Breast epithelium (tissue), 4 donors: ENCODE results near the gene ADAT3. TPM values are rescaled to one million over a fixed set of nuclear protein-coding genes. Genes with fewer than 3 reads are reported as not detected.

Experiments
- DNase-seq, 2 donors: peaks; one replicate each; pipeline ENCODE4 v3.0.0-alpha.2; 2019; ENCODE audit warnings: low spot score in 2 of 2
- H3K27ac ChIP-seq, 2 donors: fragments of 200-600 bp; sonication (generic) in 1 of 2; one replicate each; pipeline ENCODE4 v1.5.1; 2016 to 2019; ENCODE audit warnings: mild to moderate bottlenecking in 1 of 2
- H3K27me3 ChIP-seq, 2 donors: fragments of 200-600 bp; sonication (generic) in 1 of 2; one replicate each; pipeline versions ENCODE4 v1.5.1 to v1.6.0; 2017 to 2019; ENCODE audit warnings: control low read depth in 1 of 2, mild to moderate bottlenecking in 1 of 2
- H3K36me3 ChIP-seq: fragments of 200-600 bp; one replicate; pipeline ENCODE4 v1.5.1; 2019
- H3K4me1 ChIP-seq, 2 donors: fragments of 200-600 bp; sonication (generic); one replicate each; pipeline ENCODE4 v1.5.1; 2016 to 2019; ENCODE audit warnings: control low read depth in 1 of 2
- H3K4me3 ChIP-seq, 3 donors: fragments of 200-600 bp; sonication (generic); 1 replicate in 2 of 3; 2 replicates in 1 of 3; pipeline ENCODE4 v1.5.1; 2016 to 2019; ENCODE audit warnings: mild to moderate bottlenecking in 3 of 3, moderate library complexity in 2 of 3
- H3K9me3 ChIP-seq, 2 donors: fragments of 200-600 bp; sonication (generic) in 1 of 2; one replicate each; pipeline ENCODE4 v1.5.1; 2016 to 2019; ENCODE audit warnings: control low read depth in 1 of 2
- POLR2A ChIP-seq: fragments of 450-650 bp; IDR thresholded peaks from one replicate; pipeline ENCODE4 v1.6.1; 2016; ENCODE audit warnings: antibody characterized with exemption, mild to moderate bottlenecking, moderate library complexity
- POLR2AphosphoS5 ChIP-seq, 3 donors: sonication (generic); formaldehyde crosslinking; IDR thresholded peaks; one replicate each; pipeline ENCODE4 v1.6.1; 2017; ENCODE audit warnings: antibody characterized with exemption in 3 of 3
- intact Hi-C: fragments of 100-400 bp; cut with DNase I; formaldehyde crosslinking; loops from one replicate; pipeline ENCODE4 v1.15.1; 2023; ENCODE audit warnings: low total_unique reads
- total RNA-seq, 3 donors: library from RNA; depleted of rRNA; stranded (reverse); fragments of >200 nt; gene quantifications; one replicate each; pipeline ENCODE4 v1.1.0, GENCODE V29; 2016
- TF ChIP-seq, protein P1 (sequence below), 3 donors: fragments of 450-650 bp; IDR thresholded peaks; one replicate each; pipeline ENCODE4 v1.5.1; 2016 to 2017; ENCODE audit warnings: antibody characterized with exemption in 3 of 3, mild to moderate bottlenecking in 3 of 3, moderate library complexity in 3 of 3

The ADAT3 gene
- total RNA-seq, 3 donors from 2014 or later = 1.1 to 5.4 (median 4.9) TPM

DNA sequence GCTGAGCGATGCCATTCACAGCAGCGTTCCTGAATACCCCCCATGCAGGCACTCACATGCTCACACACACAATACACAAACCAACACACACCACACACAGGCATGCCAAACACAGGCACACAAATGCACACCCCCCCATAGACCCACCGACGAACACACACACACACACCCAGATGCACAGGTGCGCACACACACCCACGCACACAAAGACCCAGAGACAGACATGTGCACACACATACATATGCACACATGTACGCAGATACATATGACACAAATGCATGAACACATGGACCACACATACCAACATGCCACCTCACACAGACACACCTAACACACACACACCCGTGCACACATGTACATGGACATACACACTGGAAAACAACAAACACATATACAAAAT is 28.7 kb downstream of the ADAT3 start:
- DNase-seq = no peak
- no peak overlapping the region for H3K27ac ChIP-seq
- no peak overlapping the region for H3K4me3 ChIP-seq
- no peaks in the 10 kb centered on the region for H3K27me3 ChIP-seq
- TF ChIP-seq, protein P1, sequence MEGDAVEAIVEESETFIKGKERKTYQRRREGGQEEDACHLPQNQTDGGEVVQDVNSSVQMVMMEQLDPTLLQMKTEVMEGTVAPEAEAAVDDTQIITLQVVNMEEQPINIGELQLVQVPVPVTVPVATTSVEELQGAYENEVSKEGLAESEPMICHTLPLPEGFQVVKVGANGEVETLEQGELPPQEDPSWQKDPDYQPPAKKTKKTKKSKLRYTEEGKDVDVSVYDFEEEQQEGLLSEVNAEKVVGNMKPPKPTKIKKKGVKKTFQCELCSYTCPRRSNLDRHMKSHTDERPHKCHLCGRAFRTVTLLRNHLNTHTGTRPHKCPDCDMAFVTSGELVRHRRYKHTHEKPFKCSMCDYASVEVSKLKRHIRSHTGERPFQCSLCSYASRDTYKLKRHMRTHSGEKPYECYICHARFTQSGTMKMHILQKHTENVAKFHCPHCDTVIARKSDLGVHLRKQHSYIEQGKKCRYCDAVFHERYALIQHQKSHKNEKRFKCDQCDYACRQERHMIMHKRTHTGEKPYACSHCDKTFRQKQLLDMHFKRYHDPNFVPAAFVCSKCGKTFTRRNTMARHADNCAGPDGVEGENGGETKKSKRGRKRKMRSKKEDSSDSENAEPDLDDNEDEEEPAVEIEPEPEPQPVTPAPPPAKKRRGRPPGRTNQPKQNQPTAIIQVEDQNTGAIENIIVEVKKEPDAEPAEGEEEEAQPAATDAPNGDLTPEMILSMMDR (IDR thresholded peaks at IDR 0.05) = no peak
- no peak for TF ChIP-seq POLR2A
- H3K9me3 ChIP-seq = peaks cover 0 to 7% of the 10 kb centered on the region in 2 donors
- H3K4me1 ChIP-seq = peaks cover 0 to 4% of the 10 kb centered on the region in 2 donors
- intact Hi-C loops = loop anchor here (10.0 kb wide), 1 partner anchor 131 kb away; no protein-coding TSS in a partner anchor
- H3K36me3 ChIP-seq = no peaks in the 10 kb centered on the region

DNA sequence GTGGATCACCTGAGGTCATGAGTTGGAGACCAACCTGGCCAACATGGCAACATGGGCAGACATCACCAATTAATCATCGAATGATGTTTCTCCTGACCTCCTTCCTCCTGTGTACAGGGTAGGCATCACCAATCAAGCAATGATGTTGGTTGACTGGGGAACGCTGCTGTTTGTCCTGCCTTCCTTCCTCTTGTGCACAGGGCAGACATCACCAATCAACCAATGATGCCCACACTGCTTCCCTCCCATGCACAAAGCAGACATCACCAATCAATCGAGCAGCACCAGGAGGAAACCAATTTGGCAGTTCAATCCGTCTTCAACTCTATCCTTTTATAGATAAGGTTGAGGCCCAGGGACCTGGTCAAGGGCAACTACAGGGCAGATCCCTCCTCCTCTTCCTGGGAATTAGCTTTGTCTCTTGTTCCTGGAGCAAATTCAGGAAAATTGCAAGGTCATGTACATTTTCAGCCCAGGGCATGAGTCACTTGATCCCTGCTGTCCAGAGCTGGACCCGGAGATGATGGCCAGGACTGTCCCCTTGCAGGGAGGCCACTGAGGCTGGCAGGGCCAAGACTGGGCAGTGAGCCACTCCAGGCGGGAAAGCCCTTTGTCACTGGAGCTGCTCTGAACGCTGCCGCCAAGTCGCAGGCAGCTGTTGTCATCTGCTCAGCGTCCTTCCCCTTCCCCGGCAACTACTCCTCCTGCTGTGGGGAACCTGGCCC is 30.4 kb downstream of the ADAT3 start:
- H3K4me1 ChIP-seq = no peaks in the 10 kb centered on the region
- H3K4me3 ChIP-seq = no peak overlapping the region
- intact Hi-C loops = loop anchor here (10.0 kb wide), 1 partner anchor 129 kb away; no protein-coding TSS in a partner anchor
- no peaks in the 10 kb centered on the region for H3K36me3 ChIP-seq
- TF ChIP-seq POLR2A (no peak), POLR2AphosphoS5 (IDR thresholded peaks at IDR 0.05) (no peak)
- TF ChIP-seq, protein P1 (IDR thresholded peaks at IDR 0.05) = no peak
- H3K9me3 ChIP-seq = peaks cover 0 to 7% of the 10 kb centered on the region in 2 donors
- no peak overlapping the region for H3K27ac ChIP-seq
- DNase-seq = no peak
- no peaks in the 10 kb centered on the region for H3K27me3 ChIP-seq

DNA sequence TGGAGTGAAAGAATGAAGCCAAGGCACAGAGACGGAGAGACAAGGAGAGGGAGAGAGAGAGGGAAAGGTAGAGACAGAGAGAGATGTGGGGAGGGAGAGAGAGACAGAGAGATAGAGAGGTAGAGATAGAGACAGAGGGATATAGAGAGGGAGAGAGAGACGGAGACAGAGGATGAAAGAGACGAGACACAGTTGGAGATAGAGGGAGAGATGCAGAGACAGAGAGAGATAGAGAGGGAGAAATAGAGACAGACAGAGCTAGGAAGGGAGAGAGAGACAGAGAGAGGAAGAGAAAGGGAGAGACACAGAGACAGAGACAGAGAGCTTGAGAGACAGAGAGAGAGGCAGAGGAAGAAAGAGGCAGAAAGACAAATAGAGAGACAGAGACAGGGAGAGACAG is 31.2 kb downstream of the ADAT3 start:
- Histone ChIP-seq H3K27ac (no peak overlapping the region), H3K4me1 (no peaks in the 10 kb centered on the region), H3K36me3 (no peaks in the 10 kb centered on the region), H3K9me3 (peaks cover 0 to 7% of the 10 kb centered on the region in 2 donors), H3K4me3 (no peak overlapping the region), H3K27me3 (no peaks in the 10 kb centered on the region)
- TF ChIP-seq POLR2AphosphoS5 (IDR thresholded peaks at IDR 0.05) (no peak), POLR2A (no peak)
- TF ChIP-seq, protein P1 (IDR thresholded peaks at IDR 0.05) = no peak
- no peak for DNase-seq
- intact Hi-C loops = loop anchor here (10.0 kb wide), 1 partner anchor 128 kb away; no protein-coding TSS in a partner anchor

DNA sequence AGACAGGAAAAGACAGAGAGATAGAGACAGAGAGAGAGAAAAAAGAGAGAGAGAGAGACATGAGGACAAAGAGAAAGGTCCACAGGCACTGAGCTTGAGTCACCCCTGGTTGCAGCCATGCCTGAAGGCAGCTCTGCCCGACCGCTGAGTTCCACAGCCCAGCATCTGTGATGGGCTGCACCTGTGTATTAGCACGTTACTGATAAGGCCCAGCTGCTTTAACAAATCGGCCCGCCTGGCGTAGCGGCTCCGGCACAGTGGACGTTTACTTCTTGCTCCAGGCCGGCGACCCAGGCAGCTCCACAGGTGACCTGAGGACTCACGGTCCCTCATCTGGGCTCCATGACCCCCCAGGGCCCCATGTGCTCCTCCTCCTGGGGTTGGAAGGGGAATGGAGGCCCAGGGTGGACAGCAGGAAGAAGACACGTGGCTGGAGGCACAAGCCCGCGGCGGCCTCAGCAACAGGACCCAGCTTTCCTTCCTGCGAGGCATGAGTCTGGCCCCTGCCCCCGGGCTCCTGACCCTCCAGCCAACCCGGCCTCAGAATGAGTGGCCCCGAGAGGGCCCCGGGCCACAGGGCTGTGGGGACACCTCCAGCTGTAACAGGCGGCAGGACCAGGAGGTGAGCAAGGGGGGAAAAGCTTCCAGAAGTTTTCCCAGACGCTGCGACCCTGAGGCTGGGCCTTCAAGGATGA is 31.9 kb downstream of the ADAT3 start:
- H3K36me3 ChIP-seq = no peaks in the 10 kb centered on the region
- intact Hi-C loops = loop anchor here (10.0 kb wide), 1 partner anchor 128 kb away; no protein-coding TSS in a partner anchor
- DNase-seq = no peak
- H3K4me3 ChIP-seq = no peak overlapping the region
- H3K4me1 ChIP-seq = no peaks in the 10 kb centered on the region
- H3K27me3 ChIP-seq = no peaks in the 10 kb centered on the region
- peaks cover 0 to 6% of the 10 kb centered on the region in 2 donors for H3K9me3 ChIP-seq
- TF ChIP-seq, protein P1 (IDR thresholded peaks at IDR 0.05) = no peak
- TF ChIP-seq POLR2A (no peak), POLR2AphosphoS5 (IDR thresholded peaks at IDR 0.05) (no peak)
- no peak overlapping the region for H3K27ac ChIP-seq

DNA sequence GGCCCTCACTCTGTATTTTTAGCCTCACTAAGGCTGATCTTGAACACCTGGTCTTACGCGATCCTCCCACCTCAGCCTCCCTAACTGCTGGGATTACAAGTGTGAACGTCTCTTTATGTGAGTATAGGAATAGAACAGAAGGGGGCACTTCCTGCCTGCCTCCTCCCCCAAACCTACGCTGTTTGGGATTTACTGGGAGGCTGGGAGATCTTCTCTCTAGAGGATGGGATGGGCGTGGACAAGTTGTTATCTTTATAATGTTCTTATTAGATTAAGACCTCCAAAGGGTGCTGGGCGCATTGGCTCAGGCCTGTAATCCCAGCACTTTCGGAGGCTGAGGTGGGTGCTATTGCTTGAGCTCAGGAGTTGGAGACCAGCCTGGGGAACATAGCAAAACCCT is 32.9 kb downstream of the ADAT3 start:
- H3K9me3 ChIP-seq = no peaks in the 10 kb centered on the region
- peaks cover 6% of the 10 kb centered on the region in 2 donors for H3K4me1 ChIP-seq
- intact Hi-C loops = loop anchor here (10.0 kb wide), 1 partner anchor 127 kb away; no protein-coding TSS in a partner anchor
- H3K27me3 ChIP-seq = no peaks in the 10 kb centered on the region
- TF ChIP-seq POLR2A (no peak), POLR2AphosphoS5 (IDR thresholded peaks at IDR 0.05) (no peak)
- TF ChIP-seq, protein P1 (IDR thresholded peaks at IDR 0.05) = no peak
- DNase-seq = no peak
- no peak overlapping the region for H3K27ac ChIP-seq
- no peak overlapping the region for H3K4me3 ChIP-seq
- no peaks in the 10 kb centered on the region for H3K36me3 ChIP-seq
